GM04503 (cell line): ENCODE data around the gene KMT2A.
"Not testable (repeated sequence)": the region's sequence is repeated elsewhere in the genome, so short reads cannot be mapped to it uniquely, and the experiment has no call there.

Experiments
- DNase-seq: peaks from one replicate; pipeline ENCODE4 v3.0.0-alpha.2; 2012; ENCODE audit warnings: low read depth

Gene KMT2A

DNA sequence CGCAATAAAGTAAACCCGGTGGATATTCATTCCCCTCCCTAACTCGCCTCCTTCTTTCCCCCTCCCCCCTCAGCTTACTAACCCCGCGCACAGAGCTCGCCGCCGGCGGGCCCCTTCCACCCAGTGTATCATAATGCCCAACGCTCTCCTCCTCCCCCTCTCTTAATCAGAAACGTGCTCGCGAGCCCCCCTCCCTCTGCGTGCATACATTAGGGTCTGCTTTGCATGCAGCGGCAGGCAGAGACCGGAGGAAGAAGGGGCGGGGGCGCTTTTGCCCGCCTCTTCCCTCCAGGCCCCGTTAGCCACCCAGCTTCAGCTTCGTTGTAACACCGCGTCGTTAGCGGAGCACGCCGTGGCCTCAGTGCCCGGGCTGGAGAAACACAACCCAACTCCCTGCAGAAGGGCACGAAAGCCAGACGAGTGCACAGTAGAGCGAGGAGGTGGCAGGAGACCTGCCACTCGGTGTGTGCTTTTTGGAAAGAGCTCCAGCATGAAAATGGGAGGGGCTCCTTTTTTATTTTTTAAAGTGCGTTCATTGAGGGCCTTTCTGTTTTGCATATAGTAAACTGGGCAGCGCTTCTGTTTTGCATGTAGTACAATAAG, 901 bp upstream of the KMT2A start:
- no peak for DNase-seq

DNA sequence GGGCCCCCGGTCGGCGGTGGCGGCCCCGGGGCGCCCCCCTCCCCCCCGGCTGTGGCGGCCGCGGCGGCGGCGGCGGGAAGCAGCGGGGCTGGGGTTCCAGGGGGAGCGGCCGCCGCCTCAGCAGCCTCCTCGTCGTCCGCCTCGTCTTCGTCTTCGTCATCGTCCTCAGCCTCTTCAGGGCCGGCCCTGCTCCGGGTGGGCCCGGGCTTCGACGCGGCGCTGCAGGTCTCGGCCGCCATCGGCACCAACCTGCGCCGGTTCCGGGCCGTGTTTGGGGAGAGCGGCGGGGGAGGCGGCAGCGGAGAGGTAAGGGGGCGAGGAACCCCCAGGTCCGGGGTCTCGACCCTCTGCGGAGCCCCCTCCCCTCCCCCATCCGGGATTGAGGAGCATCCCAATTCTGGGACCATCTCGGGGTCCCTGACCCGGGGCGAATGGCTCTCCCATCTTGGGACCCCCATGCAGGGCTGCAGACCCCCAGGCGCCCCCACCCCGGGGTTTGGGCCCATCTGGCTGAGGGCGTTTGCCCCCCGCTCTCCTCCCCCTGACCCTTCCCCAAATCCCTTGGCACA, 431 bp downstream of the KMT2A start:
- DNase-seq: no peak

DNA sequence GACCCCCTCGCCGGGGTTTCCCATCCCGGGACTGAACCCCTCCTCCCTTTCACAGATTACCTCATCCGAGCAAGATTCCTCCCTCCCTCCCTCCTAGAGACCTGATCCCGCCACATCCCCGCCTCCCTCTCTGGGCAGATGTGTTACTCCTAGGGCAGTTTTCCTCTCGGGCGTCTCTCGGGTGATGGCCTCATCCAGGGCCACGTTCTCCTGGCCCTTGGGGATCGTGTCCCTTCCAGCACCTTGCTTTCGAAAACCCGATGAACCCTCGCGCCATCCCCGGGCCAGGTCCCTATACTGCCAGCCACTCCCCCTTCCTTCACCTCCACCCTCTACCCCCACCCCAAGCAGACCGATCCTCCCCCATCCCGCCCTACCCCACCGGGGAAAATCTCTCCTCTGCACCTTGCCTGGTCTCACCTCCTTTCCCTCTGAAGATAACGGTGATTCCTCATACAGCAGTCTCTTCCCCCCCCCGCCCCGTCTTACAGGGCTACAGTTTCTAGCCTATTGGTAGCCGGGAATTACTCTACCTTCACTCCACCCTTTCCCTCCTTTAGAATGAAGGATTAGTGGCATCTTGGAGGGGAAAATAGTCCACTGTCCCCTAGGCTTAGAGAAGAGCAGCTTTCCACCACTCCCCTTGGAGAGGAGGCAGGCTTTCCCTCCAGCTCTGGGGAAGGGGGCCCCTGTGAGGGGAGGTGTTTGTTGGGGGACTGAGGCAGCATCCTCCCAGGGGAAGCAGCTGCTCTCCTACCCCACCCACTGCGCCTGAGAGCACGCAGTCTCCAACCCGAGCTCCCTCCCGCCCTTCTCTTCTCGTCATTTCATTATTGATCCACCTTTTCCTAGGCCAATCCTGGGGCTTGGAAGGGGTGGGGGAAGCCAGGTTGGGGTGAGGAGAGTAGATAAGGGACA, 1.2 kb downstream of the KMT2A start:
- DNase-seq: no peak

DNA sequence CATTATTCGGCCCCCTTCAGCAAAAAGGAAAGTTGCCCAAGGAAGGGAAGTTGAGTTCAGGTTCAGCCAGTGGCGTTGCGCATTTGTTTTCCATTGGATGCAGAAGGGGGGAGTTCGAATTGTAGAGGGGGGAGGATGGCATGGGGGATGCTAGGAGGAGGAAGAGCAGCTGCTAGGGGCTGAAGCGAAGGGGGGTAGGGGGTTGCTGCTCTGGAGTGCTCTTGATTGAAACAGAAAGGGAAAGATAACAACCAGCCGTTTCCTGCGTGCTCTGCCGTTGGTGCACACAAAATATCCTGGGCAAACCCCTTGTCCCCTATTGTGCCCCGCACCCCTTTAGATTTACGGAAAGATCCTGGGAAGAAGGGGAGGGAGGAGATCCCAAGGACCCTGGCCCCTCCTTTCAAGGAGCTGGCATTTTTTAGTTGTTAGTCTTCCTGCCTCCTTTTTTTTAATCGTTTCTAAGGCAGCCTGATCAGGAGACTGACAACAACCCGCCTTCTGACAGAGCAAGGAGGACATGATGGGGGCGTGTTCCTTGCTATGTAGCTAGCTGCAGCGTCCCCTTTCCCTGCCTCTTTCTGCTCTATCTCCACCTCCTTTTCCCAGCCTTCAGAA, 2.1 kb downstream of the KMT2A start:
- DNase-seq: peak; percentile 49

DNA sequence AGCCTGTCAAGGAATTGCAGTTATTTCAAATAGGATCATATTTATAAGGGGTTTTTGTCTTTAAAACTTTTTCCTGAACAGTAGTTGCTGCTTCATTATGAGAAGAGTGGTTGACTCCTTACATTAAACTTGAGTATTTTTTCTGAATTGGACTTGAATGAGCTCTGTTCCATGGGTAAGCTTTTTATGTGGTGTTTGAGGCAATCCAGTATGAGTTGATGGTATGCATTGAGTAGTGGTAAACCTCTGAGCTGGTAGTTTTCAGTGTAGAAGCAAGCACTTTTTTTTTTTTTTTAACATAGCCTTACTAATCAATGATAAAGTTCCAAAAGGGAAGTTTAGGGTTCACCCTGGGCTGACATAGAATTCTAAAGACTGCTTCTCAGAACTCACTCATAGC, 3.4 kb downstream of the KMT2A start:
- DNase-seq: no peak

DNA sequence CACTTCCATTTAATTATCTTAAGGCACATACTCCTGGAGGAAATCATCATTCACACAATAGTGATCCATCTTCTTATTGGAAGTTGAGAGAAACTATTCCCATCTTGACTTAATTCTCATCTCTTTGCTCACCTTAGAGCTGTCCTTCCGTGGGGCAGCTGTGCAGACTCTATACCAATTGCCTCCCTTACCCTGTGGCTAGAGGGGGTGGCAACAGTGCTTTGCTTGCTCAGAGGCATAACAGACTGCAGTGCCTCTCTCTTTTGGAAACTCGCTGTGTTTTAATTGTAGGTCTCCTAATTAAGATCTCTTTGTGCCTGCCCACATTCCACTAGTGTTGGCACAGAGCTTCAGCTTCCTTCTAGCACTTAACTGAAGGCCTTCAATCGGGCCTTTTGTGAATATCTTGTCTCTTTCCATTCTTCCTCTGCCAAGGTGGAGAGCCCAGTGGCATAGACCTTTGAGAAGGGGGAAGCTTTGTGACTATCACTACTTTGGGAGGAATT, 5.5 kb downstream of the KMT2A start:
- DNase-seq: no peak

DNA sequence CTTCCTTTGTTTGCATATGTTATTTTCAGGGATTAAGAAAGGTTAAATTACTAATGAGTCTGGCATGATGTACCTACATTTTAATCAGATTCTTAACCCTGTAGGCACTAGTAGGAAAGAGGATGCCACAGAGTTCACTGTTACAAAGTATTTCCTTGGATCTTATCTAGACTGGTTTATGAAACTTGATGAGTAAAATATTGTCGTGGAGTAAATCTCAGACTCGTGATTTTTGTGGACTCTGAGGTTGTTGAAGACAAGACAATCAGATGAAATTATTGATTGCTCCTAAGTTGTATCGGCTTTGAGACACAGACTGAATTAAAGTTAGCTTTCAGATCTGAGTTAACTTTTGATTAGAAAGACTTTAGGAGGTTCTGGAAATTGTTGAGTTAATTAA, 6.0 kb downstream of the KMT2A start:
- no peak for DNase-seq

DNA sequence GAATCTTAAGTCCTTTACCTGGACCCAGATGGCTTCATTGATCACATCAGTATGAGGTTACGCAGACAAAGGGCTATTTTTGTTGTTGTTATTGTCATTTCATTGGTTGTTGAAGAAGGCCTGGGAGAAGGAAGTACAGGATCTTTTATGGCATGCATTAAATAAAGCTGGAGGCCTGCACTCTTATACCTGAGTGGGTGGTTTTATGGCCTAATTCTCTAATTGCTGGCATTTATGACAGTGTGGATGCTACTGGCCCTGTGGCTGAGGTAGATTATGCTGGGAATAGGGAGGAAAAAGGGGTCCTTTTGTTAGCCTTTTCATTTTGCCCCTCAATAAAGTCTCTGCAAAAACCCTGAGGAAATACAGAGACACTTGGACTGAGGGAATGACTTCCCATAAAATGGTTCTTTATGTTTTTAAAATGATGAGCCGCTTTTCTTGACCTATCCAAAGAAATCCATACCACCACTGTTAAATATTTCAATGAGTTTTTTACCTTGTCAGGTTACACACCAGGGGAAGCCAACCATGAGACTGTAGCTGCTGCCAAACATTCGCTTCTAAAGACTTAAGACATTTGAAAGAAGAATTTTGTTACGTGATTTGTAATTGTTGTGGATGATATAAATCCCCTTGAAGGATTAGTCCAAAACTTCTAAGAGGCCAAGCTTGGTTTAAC, 6.8 kb downstream of the KMT2A start:
- no peak for DNase-seq

DNA sequence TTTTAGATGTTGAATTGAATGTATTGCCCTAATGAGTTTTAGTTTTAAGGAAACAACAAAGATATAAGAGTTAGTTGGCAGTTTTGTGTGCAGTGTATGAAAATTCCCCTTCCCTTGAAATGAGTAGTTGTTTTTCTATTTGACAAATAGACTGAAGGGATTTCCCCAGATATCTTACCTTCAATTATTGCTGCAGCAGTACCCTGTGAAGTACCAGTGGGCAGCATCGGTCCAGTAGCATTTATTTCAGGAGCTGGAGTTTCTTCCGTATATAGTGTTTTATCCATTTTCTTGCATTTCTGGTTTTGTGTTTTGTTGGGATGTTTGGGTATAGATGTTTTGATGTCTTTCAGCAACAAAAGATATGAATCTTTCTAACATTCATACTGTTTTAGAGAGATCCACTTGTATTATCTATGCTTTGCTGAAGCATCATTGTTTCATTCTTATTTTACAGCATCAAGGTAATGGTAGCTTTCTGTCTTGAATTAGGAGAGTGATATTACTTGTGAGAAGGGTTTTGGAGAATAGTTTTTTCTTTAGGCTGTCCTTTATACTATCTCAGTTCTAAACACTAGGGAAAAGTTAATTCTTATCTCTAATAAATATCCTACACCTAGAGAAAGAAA, 7.4 kb downstream of the KMT2A start:
- no peak for DNase-seq

DNA sequence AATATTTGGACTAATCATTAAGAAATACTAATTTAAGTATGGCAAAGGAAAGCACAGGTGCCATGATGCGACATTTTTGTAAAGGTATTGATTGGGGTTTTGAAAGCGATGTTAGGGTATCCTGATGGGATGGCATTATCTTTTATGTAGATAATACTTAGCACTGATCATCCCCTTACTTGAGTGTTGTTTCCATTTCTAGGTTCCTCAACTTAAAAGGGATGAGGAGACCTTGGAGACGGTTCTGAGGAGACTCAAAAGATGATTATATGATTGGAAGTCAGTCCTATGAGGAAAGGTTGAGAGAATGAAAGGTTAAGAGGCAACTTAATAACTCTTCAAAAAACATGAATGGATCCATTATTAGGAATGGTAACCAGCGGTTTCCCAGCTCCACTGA, 11.1 kb downstream of the KMT2A start:
- no peak for DNase-seq

DNA sequence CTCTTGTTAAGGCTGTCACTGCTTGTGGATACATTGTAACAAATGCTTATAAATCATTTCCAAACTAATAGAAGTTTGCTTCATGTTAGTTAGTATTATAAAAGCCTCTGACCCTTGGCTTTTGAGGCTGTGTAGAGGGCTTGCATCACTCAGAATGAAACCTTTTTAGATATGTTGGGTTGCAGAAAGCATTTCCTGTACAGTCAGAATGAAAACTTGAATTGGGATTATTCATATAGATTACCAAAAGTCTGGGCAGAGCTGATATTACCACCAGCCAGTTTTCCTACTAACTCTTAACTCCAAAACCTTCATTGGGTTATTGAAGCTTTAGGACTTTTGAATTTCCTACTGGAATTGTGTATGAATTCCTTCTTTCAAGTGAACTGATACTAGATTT, 12.0 kb downstream of the KMT2A start:
- no peak for DNase-seq

DNA sequence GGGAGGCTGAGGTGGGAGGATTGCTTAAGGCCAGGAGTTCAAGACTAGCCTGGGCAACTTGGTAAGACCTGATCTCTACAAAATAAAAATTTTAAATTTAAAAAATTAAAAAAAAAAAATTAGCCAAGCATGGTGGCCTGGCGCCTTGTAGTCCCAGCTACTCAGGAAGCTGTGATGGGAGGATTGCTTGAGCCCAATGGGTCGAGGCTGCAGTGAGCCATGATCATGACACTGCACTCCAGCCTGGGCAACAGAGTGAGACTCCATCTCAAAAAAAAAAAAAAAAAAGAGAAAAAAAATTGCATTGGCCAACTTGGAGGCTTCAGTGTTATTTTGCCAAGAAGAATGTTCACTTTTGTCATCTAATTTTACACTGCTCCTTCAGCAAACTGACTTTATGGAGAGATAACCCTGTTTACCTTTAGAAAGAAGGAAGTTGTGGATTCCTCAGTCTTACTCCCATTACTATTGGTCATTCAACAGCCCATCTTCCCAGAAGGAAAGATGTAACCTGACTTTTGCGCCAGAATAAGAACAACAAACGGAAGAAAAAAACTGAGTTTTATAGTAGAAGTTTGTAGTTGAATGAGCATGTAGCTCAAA, 13.1 kb downstream of the KMT2A start:
- DNase-seq: no peak

DNA sequence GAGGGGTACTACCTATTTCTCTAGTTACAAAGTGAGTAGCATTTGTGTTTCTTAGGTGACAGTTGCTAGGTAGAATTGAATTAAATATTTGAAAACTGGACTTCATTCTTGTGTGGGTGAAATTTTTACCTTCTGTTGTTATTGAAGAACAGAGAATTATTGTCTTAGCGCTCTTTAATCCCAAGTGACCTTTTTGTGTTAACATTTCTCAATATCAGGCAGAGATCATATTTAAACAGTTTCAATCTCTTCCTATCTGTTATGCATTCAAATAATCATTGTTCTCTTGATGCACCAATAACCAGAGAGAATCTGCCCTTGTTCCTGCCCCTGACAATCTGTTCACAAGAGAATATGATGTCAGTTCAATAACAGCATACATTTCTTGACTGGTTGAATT, 14.2 kb downstream of the KMT2A start:
- DNase-seq: no peak

DNA sequence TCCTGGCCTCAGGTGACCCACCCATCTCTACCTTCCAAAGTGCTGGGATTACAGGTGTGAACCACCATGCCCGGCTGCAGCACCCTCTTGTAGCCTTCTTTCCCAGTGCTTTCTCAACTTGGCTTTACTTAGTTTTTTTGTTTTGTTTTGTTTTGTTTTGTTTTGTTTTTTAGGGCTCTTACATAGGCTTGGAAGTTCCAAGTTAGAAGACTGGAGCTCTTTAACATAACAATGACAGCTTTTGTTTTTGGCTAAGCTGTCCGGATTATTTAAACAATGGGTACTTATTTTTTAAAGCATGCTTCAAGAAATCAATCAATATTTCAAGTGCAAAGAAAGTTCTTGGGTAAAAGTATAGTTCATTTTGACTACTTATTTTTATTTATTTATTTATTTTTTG, 25.9 kb downstream of the KMT2A start:
- no peak for DNase-seq

DNA sequence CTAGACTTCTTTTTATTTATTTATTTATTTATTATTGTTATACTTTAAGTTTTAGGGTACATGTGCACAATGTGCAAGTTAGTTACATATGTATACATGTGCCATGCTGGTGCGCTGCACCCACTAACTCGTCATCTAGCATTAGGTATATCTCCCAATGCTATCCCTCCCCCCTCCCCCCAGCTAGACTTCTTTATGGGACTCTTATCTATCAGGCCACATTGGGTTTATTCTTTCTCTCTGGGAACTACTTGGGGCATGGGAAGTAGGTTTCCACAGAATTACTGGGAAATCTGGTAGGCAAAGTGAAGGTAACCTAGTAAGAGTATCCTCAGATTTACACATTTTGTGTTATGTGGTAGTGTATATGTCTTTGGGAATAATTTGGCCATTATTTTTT, 32.7 kb downstream of the KMT2A start:
- DNase-seq: not testable (repeated sequence)

DNA sequence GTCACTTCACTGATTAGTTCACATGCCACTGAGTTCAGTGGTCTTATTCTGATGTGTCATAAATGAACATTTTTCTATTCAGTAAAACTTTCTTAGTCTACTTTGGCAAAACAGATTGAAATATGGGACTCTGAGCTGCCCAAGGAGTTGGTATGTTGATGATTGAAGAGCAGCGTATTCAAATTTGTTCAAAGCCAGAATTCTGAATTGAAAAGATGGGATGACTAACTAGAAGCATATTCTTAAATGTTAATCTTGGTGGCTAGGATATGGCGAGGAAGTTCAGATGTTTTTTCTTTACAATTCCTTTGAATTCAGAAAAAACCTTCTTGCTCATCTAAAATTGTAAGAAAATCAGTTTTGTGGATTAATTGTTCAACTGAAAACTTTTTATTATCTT, 34.7 kb downstream of the KMT2A start:
- no peak for DNase-seq

DNA sequence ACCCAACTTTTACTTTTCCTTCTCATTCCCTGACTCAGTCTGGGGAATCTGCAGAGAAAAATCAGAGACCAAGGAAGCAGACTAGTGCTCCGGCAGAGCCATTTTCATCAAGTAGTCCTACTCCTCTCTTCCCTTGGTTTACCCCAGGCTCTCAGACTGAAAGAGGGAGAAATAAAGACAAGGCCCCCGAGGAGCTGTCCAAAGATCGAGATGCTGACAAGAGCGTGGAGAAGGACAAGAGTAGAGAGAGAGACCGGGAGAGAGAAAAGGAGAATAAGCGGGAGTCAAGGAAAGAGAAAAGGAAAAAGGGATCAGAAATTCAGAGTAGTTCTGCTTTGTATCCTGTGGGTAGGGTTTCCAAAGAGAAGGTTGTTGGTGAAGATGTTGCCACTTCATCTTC, 37.2 kb downstream of the KMT2A start:
- no peak for DNase-seq

DNA sequence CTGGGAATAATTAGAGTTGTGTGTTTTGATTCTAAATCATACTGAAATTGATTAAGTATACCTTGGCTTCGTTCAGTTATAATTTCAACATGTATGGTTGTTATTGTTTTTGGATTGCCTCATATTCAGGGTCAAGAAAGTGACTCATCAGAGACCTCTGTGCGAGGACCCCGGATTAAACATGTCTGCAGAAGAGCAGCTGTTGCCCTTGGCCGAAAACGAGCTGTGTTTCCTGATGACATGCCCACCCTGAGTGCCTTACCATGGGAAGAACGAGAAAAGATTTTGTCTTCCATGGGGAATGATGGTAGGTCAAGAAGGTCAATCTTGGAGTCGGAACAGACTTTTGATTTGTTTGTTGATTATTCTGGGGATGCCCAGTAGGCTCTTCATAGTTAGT, 40.4 kb downstream of the KMT2A start:
- no peak for DNase-seq

DNA sequence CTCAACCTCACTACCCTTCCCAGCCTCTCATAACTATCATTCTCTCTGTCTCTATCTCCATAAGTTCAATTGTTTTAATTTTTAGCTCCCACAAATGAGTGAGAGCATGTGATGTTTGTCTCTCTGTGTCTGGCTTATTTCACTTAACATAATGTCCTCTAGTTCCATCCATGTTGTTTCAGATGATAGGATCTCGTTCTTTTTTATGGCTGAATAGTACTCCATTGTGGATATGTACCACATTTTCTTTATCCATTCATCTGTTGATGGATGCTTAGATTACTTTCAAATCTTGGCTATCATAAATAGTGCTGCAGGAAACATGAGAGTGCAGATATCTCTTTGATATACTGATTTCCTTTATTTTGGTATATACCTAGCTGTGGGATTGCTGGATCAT, 44.9 kb downstream of the KMT2A start:
- not testable (repeated sequence) for DNase-seq

DNA sequence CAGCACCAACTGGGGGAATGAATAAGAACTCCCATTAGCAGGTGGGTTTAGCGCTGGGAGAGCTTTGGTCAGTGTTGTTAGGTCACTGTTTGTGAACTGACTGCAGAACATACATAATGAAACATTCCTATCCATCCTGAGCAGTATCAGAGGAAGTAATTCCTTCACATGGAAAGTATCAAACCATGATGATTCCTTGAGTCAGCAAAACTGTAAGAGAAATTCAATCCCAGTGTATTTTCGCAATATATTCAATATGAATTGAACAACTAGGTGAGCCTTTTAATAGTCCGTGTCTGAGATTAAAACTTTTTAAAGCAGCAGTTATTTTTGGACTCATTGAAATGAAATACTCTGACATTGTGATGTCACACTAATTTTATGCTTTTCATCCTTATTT, 48.1 kb downstream of the KMT2A start:
- no peak for DNase-seq

DNA sequence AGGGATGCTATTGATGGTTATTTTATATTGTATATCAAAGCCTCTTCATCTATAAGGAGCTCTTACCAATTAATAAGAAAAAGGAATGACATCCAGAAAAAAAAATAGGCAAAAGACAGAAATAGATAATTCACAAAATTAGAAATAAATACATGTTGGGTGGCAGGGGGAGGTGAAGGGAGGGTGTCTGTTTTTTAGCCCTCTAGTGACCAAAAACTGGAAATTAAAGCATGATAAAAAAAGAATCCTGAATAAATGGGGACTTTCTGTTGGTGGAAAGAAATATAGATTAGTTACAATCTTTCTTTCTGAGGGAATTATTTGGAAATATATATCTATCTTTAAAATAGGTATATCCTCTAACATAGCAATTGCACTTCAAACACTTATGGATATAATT, 49.0 kb downstream of the KMT2A start:
- DNase-seq: no peak
